Measurements from ENCODE around the gene ING1.
"Not testable (repeated sequence)": the region's sequence is repeated elsewhere in the genome, so short reads cannot be mapped to it uniquely, and the experiment has no call there.

Gene ING1, protein sequence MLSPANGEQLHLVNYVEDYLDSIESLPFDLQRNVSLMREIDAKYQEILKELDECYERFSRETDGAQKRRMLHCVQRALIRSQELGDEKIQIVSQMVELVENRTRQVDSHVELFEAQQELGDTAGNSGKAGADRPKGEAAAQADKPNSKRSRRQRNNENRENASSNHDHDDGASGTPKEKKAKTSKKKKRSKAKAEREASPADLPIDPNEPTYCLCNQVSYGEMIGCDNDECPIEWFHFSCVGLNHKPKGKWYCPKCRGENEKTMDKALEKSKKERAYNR

DNA sequence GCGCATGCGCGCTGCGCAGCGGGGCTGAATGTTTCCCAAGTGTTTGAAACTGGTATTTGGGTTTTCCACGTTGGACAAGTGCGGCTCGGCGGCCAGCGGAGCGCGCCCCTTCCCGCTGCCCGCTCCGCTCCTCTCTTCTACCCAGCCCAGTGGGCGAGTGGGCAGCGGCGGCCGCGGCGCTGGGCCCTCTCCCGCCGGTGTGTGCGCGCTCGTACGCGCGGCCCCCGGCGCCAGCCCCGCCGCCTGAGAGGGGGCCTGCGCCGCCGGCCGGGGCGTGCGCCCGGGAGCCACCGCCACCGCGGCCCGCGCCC is at the start of gene ING1:
ING1 (plus strand) TSS at position 59 of the 311 bp plus-strand sequence. CDS start 450 bp downstream, outside the sequence.
- DNase-seq: peak; percentile 19

GRCh38 chr13:110664041-110664440 is 49.5 kb upstream of the ING1 start:
- no peak for DNase-seq

GRCh38 chr13:110664673-110665072 is 48.8 kb upstream of the ING1 start:
- DNase-seq: no peak

- no peak for DNase-seq
Observed at GRCh38 chr13:110665491-110666254, 47.8 kb upstream of the ING1 start.

DNA sequence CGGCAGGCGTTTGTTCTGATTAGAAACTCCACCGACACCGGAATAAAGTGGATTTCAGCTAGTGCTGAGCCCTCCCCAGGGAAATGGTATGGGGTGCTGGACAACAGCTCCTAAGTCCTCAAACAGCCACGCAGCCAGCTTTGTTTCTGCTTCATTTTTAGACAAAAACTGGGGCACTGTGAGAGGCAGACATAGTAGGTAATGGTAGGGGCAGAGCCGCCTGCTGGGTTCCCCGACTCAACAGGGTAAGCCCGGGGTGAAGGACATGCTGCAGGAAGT is 47.3 kb upstream of the ING1 start:
- DNase-seq: no peak

- DNase-seq: no peak
Observed at GRCh38 chr13:110669036-110669435, 44.5 kb upstream of the ING1 start.

GRCh38 chr13:110669814-110670213 is 43.7 kb upstream of the ING1 start:
- DNase-seq: not testable (repeated sequence)

DNA sequence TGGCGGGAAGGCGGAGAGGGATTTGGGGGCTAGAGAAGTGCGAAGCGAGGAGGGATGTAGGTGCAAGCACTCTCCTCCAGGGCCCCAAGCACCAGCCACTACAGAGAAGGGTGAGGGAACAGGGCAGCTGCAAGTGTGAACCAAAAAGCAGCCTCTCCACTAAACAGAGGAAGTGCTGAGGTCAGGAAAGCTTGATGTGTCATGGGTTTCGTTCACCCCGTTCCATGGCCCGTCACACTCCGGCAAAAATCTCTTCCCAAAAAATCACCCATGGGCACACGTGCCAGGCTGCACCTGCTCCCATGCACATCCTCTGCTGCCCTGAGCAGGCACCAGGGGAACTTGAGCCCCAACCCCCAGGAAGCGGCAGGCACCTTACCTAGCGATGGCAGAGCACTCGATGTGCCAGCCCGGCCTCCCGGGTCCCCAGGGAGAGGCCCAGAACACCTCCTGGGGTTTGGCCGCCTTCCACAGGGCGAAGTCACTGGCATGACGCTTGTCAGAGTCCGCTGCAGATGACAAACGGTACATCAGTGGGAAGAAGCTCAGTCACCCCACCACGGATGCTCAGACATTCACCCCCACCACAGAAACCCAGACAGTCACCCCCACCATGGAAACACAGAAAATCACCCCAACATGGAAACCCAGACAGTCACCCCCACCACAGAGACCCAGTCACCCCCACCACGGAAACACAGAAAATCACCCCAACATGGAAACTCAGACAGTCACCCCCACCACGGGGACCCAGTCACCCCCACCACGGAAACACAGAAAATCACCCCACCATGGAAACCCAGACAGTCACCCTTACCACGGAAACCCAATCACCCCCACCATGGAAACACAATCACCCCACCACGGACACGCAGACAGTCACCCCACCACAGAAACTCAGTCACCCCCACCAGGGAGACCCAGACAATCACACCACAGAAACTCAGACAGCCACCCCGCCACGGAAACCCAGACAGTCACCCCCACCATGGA is 36.6 kb upstream of the ING1 start:
- no peak for DNase-seq

DNA sequence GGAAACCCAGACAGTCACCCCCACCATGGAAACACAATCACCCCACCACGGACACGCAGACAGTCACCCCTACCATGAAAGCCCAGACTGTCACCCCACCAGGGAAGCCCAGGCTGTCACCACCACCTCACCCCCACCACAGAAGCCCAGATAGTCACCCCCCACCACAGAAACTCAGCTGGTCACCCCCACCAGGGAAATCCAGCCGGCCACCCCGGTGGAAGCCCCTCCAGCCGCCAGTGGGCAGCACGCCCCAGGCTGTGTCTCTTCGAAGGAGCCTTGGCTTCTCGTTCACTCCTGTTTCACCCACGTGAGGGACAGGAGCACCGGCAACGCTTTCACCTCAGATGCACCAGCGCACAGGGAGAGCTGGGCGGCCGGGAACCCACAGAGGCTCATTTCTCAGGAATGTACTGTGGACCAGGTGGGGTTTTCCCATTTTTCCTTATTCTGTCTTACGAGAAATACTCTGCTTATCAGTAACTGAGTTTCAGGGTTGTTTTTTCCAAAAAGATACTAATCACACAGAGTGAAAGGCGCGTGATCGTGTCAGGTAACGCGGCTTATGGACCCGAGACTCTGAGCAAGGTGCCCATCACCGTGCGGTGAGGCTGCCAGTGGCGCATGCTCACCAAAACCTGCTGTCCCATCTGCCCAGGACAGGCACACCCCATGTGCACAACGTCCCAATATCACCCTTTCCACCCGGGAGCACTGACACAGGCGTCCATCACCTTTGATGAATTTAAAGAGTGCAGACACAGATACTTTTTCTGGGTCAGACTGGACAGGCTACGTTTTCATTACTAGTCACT is 35.6 kb upstream of the ING1 start:
- DNase-seq: no peak

GRCh38 chr13:110680852-110681251 is 32.6 kb upstream of the ING1 start:
- DNase-seq: no peak

DNA sequence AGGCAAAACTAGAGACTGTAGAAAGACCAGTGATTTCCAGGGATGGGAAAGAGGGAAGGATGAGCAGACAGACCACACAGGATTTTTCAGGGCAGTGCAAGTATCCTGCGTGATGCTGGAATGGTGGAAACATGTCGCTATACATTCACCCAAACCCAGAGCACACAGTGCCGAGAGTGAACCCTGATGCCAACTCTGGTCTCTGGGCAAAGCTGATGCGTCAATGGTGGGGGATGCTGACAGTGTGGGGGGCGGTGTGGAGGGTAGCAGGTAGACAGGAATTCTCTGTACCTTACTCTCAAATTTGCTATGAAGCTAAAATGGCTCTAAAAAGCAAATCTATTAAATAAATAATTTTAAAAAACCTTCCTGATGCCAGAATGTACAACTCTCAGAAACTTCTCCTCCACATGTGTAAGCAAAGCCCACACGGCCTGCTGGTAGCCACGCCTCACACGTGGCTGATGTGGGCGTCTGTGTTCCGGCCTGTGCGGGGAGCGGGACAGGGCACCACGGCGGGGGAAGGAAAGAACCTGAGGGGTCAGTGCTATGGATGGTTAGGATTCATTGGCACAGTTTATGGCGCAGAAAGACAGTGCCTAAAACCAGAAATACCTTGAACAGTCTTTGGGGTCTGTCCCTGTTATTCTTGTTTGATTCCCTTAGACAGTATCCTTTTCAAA is 31.5 kb upstream of the ING1 start:
- no peak for DNase-seq

- no peak for DNase-seq
Observed at GRCh38 chr13:110682746-110683145, 30.8 kb upstream of the ING1 start.

GRCh38 chr13:110683203-110683883 is 30.2 kb upstream of the ING1 start:
- DNase-seq: no peak

- no peak for DNase-seq
Observed at GRCh38 chr13:110683921-110684320, 29.6 kb upstream of the ING1 start.

DNA sequence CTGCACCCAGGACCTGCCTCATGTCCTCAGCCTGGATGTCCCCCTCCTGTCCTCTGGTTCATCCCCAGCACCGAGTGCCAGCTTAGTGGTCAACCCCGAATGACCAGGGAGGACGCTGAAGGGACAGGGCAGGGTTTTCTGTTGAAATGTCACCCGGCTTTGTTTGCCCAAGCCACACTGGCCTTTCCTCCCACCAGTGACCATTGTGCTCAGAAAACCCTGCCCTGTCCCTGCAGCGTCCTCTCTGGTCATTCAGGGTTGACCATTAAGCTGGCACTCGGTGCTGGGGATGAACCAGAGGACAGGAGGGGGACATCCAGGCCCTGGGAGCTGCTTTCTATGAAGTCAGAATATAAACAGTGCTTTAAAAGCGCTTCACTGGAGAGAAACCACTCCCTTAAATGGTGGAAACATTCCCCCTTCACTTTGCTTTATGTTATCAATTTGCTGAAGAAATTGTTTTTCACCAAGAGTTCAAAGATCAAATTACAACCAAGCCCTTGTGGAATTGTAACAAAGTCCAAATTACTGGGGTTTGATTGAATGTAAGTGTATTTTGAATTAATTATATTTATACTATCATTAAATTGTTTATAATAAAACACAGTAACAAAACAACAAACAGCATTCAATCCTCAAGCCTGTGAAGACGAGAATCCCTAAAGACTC is 29.0 kb upstream of the ING1 start:
- no peak for DNase-seq

- no peak for DNase-seq
Observed at GRCh38 chr13:110685305-110686020, 28.0 kb upstream of the ING1 start.

DNA sequence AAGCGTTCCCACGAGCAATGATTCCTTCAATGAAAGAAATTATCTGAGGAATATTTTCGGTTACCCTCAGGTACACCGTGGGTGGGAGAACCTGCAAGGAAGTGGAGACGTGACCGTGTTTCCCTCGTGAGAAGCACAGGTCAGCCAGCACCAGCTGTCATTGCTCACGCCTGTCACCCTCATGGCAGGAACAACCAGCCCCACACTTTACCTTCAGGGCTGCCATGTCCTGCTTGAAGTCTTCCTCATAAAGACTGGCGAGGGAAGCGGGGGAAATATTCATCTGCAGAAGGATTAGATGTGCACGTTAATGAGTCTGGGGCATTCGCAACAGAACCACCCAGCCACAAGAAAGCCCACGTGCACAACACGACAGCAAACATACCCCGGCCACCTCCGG is 25.8 kb upstream of the ING1 start:
- DNase-seq: no peak

- DNase-seq: no peak
Observed at GRCh38 chr13:110689041-110689440, 24.5 kb upstream of the ING1 start.

- DNase-seq: no peak
Observed at GRCh38 chr13:110689711-110690110, 23.8 kb upstream of the ING1 start.

DNA sequence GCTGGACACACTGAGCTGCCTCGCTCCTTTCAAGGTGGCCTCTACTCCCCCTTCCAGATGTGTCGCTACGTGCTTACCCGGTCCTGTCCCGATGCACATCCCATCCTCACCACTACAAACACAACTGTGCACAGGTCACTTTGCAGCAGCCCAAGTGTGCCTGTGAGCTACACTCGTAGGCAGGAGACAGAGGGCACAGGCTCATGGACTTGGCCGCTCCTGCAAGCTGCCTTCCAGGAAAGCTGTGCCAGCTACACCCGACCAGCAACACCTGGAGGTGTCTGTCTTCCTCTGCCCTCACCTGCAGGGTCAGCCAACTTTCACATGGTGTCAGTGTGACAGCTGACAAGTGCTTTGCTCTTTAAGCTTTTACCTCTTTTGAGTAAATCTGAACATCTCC is 23.0 kb upstream of the ING1 start:
- DNase-seq: no peak
